GM23248 (cell line): ENCODE data around the gene NUP93.

Source experiments
- EZH2 ChIP-seq: fragments of 200-600 bp; sonication (generic); IDR thresholded peaks from 2 replicates; pipeline ENCODE4 v1.6.1; 2018; ENCODE audit warnings: antibody characterized with exemption, mild to moderate bottlenecking; ENCODE audit not compliant: insufficient read depth, poor library complexity, severe bottlenecking
- EZH2phosphoT487 ChIP-seq: fragments of 200-600 bp; sonication (generic); IDR thresholded peaks from 2 replicates; pipeline ENCODE4 v1.6.1; 2018; ENCODE audit warnings: antibody characterized with exemption, moderate library complexity, mild to moderate bottlenecking, low read depth; ENCODE audit not compliant: insufficient read depth

GRCh38 chr16:56748826-56749225 is 18.9 kb downstream of the NUP93 start:
- no peak for TF ChIP-seq EZH2
- no peak for TF ChIP-seq EZH2phosphoT487
